ENCODE measurements around the gene GAK.
A peak's percentile ranks its signal among the peaks of the same experiment; 100 is the strongest.

GAK gene

DNA sequence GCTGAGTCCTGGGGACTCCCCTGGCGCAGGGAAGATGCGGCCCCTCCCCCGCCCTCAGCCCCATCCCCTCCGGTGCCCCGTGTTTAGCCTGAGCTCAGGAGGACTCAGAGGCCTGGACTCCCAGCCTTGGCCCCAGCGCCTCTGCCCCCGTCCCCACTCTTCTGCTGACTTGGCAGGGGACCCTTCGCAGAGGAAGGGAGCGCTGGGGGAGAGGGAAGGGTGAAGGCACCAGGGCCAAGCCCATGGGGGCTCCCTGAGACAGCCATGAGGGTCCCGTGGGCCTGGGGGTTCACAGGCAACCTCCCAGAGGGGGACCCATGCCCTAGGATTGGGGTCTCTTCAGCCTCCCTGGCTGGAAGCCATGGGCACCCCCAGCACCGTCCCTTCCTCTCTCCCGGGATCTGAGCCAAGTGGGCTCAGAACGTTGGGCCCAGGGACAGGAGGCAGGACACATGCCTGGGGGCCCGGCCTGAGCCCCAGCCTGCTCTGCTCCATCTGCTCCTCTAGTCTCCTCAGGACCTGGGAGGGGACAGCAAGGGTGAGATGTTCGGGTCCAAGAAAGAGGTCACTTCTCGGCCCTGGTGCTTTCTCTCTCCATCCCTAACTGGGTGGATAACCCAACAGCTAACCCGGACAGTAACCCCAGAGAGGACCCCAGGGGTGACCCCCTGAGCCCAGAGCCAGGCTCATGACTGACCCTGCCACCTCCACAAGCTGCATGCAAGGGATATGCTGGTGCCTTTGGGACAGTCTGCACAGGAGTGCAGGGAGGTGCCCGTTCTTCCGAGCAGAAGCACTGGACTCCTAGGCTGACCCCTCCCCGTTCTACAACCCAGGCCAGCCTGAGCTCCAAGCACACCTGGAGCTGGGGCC is 104.7 kb downstream of the GAK start:
- no peak for DNase-seq (ENCODE audit: low spot score)

DNA sequence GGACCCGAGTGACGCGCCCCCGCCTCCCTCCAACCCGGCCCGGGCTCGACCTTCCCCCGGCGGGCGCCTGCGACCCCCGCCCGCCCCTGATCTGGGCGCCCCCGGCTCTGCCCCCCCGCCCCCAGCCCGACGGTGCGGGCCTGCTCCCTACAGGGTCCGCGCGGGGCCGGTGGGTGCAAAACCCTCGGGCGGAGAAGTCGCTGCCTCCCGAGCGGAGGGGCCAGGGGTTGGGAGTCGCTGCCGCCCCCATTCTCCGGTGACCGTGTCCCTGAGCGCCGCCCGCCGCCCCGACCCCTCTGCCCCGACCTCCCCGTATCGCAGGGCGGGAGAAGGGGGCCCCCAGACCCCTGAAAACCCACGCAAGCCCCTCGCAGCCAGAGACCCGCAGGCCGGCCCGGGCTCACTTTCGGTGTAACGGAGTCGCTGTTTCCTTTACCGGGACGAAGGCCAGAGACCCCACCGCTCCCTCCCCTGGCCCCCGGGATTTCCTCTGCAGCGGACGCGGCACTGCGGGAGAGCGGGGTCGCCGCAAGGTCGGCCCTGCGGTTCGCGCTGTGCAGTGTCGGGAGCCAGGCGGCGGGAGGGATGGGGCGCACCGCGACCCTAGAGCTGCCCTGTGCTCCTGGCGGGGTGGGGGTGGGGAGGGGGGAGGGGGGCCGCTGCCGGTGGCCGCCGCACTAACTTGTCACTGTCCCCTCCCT is 105.5 kb downstream of the GAK start:
- DNase-seq (ENCODE audit: low spot score) = no peak

DNA sequence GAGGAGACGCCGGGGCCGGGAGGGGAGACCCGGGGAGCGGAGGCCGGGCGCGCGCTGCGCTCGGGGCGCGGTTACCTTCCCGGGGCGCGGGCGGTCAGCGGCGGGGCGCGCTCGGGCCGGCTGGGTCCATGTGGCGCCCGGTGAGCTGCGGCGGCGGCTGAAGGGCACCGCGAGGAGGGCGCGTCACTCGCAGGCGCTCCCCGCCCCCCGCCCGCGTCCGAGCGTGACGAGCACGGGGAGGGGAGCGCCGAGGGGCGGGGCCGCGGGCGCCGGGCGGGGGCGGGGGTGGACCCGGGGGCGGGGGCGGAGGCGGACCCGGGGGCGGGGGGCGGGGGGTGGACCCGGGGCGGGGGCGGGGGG is 106.2 kb downstream of the GAK start, which contains the start of gene CPLX1:
TSS of gene CPLX1 (minus strand) at position 159 of the 360 bp plus-strand sequence. CDS start 1,607 bp downstream, outside the sequence.
- DNase-seq (ENCODE audit: low spot score) = peak; percentile 62

DNA sequence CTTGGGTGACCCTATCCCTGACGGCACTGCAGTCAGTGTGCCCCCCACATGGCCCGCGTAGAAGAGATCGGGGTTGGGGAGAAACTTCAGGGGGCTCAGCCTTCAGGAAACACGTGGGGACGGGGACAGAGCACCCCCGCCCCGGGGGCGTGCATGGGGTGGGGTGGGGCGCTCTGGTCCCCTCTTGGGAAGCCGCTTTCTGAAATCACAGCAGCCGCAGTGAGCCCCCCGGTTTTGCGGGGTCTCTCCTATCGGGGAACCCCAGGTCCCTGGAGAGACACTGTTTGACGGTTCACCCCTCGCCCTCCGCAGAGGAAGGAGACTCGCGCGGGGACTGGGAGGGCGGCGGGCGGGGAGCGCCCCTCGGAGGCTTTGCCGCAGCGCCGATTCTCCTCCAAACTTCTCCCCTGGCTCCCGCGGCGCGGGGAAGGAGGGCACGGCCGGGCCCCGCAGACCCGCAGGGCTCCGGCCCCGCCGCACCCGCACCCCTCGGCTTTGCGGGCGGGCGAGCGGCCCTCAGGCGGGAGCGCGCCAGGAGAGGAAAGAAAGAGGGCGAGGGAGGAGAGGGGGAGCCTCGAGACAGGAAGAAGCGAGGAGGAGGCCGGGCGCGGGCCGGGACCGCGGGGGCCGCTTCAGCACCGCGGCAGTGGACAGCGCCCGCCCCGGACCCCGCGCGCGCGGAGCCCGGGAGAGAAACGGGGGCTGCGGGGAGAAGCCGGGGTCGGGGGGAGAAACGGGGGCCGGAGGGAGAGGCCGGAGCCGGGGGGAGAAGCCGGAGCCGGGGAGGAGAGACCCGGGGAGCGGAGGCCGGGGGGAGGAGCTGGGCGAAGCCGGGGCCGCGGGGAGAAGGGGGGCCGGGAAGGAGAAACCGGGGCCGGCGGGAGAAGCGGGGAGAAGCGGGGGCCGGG is 106.8 kb downstream of the GAK start:
- DNase-seq (ENCODE audit: low spot score) = peak; percentile 84

DNA sequence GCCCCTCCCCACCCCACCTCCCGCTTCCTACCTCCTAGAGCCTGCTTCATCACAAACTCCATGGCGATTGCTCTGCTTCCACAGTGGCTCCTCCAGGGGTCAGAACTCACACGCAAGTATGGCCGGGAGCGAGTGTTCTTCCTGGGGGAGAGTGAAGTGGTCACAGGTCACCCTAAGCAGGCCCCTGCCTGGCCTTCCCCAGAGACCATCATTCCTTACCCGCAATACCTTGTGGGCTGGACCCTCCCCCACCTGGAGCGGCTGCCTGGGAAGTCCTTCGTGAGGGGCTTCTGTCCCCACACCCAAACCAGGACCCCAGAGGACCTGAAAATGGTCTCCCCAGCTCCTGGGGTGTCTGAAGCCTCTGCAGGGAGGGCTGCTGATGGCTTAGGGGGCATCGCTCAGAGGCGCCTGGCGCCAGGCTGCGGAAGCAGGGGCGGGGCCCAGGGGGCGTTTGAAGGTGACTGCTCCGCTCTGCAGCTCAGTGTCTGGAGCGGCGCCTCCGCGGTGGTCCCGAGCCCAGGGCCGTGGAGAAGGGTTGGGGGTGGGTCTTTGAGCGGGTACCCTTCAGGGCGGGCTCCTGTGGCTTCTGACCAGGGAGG is 107.6 kb downstream of the GAK start:
- no peak for DNase-seq (ENCODE audit: low spot score)

DNA sequence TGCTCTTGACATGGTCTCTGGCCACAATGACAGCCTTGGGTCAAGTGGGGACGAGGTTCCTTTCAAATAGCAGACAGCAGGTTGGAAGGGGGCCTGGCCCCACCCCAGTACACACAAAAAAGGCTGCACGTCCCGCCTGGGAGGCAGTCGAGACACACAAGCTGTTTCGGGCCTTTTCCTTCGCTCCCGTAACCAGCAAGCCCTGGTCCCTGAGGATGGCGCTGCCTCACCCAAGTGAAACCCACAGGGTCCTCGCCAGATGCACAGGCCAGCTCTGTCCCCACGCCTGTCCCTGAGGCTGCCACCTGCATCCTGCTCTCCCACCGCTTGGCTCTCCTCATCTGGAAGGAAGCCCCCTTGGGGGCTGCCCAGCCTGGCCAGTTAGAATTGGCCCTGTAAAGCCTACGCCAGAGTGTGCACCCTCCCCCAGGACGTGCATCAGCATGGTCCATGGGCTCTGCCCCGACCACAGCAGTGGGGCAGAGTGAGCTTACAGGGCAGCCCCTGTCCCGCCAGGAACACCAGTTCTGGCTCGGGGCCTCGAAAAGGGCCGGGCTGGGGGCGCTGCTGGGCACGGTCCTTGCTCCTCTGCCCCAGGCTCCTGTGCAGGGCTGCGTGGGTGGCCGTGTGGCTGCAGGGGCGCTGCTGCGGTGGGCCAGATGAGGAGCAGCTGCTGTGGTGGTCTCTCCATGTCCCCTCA is 108.2 kb downstream of the GAK start:
- no peak for DNase-seq (ENCODE audit: low spot score)

DNA sequence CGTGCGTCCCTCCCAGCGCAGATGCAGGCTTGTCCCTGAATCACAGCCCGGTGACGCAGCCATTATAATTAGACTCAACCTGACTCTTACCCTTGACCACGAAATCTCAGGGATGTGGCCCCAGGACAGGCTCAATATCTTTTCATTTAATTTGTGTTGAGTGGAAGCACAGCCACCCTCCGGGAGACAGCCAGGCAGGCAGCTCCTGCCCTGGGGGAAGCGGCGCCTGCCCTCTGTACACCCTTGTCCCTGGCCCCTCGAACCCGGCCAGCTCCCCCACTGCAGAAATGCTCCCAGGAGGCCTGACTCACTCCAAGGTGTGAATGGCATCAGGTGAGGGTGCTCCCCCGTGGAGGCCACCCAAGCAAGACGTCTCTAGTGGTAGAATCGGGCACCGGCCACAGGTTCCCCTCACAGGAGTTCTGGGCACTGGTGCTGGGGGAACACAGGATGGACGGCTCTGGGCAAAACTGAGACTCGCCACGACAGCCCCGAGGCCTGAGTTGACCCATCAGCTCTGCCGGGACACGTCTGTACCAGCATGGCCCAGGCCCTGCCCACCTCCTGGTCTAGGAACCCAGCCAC is 108.8 kb downstream of the GAK start:
- no peak for DNase-seq (ENCODE audit: low spot score)

DNA sequence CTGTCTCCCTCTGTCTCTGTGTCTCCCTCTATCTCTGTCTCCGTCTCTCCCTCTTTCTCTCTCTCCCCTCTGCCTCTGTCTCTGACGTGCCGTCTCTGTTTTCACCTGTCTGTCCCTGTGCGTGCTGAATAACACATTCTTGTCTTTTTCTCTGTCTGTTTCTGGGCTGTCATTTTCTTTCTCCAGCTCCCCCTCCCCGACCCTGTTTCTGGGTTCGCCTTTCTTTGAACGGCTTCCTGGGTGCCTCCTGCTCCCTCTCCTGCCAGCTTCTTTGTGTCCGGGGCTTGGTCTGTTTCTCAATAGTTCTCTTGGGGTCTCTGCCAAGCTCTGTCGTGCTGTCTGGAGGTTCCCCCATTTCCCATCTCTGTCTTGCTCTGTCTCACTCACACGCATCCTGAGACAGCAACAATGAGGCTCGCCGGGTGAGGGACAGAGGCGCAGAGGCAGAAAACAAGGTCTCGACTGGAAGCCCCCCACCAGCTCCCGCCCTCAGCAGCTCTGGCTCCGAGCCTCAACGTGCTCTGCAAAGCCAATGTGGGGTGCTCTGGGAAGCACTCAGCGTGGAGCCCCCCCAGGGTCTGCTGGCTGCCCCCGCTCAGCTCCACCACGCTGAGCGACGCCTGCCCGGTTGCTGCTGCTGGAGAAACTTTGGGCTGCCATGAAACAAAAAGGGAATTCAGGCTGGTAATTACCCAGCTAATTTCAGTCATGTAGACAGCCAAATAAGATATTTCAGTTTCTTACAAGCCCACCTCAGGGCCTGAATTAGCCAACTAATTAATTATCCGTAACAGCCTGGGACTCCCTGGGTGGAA is 109.5 kb downstream of the GAK start:
- DNase-seq (ENCODE audit: low spot score) = no peak

DNA sequence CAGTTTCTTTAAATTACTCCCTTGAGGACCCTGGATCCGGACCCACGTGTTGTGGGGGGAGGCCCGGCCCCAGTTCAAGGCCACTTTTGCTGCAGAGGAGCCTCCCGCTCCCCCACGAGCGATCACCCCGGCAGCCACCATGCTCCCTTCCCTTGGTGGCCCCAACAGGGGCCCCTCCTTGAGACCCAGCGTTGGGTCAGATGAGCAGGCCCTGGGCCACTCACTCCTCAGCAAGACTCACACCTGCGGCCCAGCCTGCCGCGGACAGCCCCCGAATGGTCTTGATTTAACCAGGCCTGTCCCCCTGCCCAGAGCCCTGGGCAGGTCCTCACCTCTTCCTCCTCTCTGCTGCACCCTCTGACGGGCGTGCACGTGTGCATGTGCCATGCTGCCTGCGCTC is 110.5 kb downstream of the GAK start:
- DNase-seq (ENCODE audit: low spot score) = no peak

DNA sequence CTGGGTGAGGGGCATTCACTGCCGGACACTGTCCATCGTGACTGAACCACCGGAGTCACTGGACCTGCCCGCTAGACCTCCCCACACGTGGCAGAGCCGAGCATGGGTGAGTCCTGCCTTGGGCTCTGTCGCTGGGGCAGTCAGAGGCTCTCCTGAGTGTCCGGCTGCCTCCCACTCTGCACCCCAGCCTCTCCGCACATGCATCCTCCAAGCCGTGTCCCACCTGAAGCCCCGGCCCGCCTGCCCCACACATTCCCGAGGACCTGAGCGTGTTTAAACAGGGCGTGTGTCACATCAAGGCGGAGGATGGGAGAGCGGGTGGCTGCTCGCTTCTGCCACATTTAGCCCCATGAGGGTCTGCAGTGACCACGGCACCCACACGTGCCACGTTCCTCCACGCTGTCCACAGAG is 110.9 kb downstream of the GAK start:
- no peak for DNase-seq (ENCODE audit: low spot score)

DNA sequence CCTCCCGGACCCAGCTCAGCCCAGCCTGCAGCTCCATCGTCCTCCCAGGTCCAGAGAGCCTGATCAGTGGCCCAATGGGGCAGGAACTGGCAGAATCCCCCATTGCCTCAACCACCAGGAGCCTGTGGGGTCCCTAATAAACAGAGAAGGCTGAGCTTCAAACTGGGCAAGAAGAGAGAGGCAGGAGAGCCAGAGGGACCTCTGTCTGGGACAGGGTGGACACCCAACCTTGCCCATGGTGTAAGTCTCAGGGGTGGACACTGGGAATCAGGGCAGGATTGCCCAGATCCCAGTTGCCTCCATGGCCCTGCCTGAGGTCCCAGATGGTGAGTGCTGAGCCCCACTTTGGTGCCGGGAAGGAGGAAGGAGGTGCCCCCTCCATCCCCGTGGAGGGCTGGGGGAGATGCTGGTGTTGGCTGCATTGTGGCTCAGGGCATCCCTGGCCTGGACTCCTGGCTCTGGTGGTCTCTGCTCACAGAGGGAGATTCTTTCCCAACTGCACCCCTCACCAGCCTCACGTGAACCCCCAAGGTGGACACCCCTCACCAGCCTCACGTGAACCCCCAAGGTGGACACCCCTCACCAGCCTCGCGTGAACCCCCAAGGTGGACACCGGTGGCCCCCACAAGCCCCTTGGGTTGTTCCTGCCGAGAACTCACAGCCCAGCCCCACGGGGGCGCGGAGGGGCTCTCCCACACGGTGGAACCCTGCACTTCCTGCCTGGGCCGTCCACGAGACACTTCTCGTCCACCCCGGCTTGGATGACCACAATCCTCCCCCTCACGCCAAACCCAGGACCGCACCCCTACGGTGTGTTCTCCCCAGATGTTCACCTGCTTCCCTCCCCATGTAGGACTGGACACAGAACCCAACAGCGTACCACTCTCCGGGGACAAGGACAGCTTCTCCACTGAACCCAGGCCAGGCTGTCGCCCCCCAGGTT is 111.6 kb downstream of the GAK start:
- no peak for DNase-seq (ENCODE audit: low spot score)

DNA sequence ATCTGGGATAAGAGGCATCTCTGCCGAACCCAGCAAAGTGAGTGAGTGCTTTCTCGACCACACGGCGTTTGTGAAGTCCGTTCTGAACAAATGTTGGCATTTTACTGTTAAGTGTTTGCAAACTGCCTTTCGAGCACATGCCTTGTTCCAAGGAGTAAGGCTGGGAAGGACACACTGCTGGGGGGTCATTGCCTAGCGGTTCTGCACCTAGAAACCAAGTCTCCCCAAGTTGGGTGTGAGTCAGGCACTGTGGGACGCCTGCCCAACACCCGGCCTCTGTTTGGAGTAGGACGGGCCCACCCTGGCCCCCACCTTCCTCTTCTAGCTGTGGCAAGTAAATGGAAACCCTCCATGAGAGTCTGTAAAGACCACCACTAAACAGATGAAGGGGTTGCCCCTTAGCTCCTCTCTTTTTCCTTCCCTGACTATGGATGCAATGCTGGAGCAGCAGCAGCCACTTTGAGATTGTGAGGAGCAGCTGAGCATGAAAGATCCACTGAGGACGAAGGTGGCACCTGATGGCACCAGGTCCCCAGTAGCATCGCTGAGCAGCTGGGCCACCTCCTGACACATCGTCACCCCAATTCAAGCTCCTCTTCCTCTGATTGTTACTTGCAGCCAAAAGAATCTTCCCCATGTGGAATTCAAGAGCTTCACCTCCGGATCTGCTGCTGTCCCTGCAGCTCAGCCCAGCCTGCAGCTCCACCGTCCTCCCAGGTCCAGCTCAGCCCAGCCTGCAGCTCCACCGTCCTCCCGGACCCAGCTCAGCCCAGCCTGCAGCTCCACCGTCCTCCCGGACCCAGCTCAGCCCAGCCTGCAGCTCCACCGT is 112.5 kb downstream of the GAK start:
- DNase-seq (ENCODE audit: low spot score) = no peak

DNA sequence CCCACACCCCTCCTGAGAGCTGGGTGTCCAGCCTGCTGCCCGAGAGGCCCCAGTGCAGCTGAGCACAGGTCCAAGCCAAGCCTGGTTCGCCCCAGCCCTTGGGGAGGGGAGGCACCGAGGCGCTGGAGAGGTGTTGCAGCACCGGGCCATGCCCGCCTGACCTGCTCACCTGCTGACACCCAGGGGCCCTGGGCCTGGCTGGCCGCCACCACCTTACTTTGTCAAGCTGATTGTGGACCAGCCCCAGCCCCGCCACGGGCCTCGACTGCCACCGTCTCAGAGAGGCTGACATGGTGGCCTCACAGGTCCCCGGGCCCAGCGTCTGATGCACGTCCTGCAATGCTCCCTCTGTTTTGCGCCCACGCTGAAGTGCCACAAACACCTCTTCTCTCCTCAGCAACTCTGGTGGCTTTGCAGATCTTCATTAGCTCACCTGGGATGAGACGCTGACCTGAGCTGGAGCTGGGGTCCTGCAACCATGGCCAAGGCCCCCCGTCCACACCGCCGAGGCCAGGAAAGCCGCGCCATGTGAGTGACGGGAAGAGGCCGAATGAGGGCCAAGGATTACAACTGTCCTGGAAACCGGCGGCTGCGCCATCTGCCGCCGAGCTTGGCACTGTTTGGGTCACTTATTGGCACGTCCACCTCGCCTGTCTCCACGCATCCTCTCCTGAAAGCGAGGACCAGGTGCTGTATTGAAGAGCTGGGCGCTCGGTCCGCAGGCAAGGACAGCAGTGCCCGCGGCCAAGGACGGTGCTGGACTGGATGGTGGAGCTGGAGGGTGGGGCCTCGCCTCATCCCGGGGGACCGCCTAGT is 113.8 kb downstream of the GAK start:
- no peak for DNase-seq (ENCODE audit: low spot score)

DNA sequence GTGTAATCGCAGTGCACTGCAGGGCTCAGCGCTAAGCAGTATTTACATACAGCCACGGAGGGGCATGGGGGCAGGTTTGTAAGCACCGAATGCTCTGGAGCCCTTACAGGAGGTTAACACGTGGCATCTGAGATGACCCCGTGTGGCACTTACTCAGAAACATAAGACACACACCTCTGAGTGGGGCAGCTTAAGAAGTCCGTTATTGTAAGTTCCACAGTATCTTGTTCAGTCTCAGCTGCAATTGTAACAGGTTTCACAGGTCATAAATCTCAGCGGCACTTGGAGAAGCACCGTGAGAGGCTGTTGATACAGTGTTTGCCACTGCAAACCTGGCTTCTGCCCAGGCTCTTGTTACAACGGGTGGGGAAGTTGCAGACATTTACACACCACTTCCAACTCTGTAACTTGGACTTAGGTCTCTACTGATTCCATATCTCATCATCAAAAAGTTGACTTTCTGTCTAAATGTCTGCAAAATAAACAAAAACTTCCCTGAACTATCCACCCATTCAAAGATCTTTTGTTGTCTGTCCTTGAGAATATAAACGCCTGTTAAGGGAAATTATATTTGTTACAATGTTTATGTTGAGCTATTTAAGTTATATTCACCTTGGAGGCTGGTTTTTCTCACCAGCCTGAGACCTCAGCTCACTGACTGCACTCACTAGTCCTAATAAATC is 116.5 kb downstream of the GAK start:
- DNase-seq (ENCODE audit: low spot score) = no peak

DNA sequence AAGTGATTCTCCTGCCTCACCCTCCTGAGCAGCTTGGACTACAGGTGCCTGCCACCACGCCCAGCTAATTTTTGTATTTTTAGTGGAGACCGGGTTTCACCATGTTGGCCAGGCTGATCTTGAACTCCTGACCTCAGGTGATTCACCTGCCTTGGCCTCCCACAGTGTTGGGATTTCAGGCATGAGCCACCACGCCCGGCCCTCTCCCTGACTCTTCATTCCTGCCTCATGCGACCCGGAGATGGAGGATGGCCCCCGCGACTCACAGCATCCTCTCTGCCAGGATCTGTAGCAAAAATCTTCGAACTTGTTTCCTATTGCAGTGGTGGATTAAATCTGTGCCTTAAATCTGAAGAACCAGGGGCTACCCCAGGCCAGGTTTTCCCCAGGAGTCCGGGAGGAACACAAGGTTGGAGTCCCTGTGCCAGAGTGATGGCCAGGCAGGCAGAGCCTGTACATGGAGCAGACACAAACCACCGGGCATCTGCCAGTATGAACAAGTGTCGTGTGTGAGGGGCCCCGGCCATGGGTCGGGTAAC is 117.7 kb downstream of the GAK start:
- DNase-seq (ENCODE audit: low spot score) = no peak

DNA sequence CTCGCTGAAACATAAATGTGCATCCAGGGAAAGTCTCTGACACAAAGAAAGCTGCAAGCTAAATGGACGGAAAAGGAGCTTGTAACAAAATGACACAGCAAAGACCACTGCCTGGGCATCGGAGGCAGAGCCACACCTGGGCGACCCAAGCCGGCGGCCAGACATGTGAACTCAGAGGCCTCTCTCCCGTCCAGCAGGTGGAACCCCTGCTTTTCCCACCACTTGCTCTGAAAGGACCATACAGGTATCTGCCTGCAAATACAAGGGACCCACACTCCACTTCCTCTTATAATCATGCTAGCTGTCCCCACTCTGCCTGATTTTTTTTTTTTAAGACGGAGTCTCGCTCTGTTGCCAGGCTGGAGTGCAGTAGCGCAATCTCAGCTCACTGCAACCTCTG is 118.2 kb downstream of the GAK start:
- no peak for DNase-seq (ENCODE audit: low spot score)

Measured in AG20443 (cell line).